GM13977 (cell line): Measurements from ENCODE around the gene TMEM50A.
"Not testable (repeated sequence)": the region's sequence is repeated elsewhere in the genome, so short reads cannot be mapped to it uniquely, and the experiment has no call there.

Experiments
- DNase-seq: peaks from one replicate; pipeline ENCODE4 v3.0.0; 2012; ENCODE audit warnings: low spot score
- CTCF ChIP-seq: IDR thresholded peaks from 2 replicates; pipeline ENCODE4 v1.5.1; 2012; ENCODE audit warnings: mild to moderate bottlenecking, control low read depth; ENCODE audit not compliant: insufficient read depth; ENCODE audit errors: extremely low read depth, missing control alignments
- in situ Hi-C: fragments of 300-500 bp; cut with MboI; formaldehyde crosslinking; loops from one replicate; pipeline ENCODE4 v1.12.0; 2022; ENCODE audit warnings: low sequenced_read_pairs, low pct_unique_long_range_greater_than_20kb, mixed read lengths, inconsistent platforms; ENCODE audit not compliant: unreplicated experiment

TMEM50A gene

GRCh38 chr1:25324407-25324806 lies 13.7 kb upstream of the TMEM50A start:
- in situ Hi-C loops = not testable (repeated sequence)

GRCh38 chr1:25327864-25328790 lies 10.0 kb upstream of the TMEM50A start:
- DNase-seq = not testable (repeated sequence)

More at GRCh38 chr1:25324407-25324806, 13.7 kb upstream of the TMEM50A start:
- DNase-seq = not testable (repeated sequence)

GRCh38 chr1:25328791-25329185 lies 9.3 kb upstream of the TMEM50A start:
- in situ Hi-C loops, DNase-seq: not testable (repeated sequence)

More at GRCh38 chr1:25327864-25328790, 10.0 kb upstream of the TMEM50A start:
- in situ Hi-C loops = not testable (repeated sequence)

GRCh38 chr1:25329336-25329735 lies 8.8 kb upstream of the TMEM50A start:
- DNase-seq, in situ Hi-C loops: not testable (repeated sequence)

GRCh38 chr1:25329950-25330349 lies 8.2 kb upstream of the TMEM50A start:
- in situ Hi-C loops, DNase-seq: not testable (repeated sequence)
- peak; percentile 13 for TF ChIP-seq CTCF

- TF ChIP-seq CTCF = peak; percentile 39
- peak; percentile 27 for DNase-seq
- in situ Hi-C loops = not testable (repeated sequence)
Observed at GRCh38 chr1:25336922-25337354, 1.2 kb upstream of the TMEM50A start.

GRCh38 chr1:25337483-25338187 lies 499 bp upstream of the TMEM50A start:
- DNase-seq, in situ Hi-C loops: not testable (repeated sequence)

GRCh38 chr1:25338986-25339385 lies 852 bp downstream of the TMEM50A start:
- no peak for TF ChIP-seq CTCF
- in situ Hi-C loops = no loop called here
- DNase-seq = no peak

GRCh38 chr1:25341746-25342145 lies 3.6 kb downstream of the TMEM50A start:
- DNase-seq = no peak
- in situ Hi-C loops = no loop called here
- TF ChIP-seq CTCF = no peak
